ENCODE results near the gene CIT.

The CIT gene

DNA sequence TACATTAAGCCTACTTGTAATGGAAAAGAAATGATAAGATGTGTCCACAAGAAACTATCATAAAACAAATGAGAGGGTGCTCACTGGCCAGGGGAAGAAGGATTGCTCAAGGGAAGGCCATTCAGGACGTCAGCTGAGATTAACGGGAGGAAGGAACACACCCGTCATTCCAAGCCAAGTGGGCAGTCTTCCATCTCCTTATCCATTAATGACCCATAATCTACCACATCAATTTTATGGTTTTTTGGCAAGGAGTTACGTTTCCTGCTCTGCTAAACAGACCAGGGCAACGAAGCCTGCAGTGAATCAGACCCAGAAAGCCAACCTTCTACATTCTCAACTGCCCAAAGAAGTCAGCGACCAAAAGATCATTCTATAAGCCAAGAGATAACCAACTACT is 184.1 kb downstream of the CIT start:
- DNase-seq (ENCODE audit: low spot score): no peak
- TF ChIP-seq, protein P1, sequence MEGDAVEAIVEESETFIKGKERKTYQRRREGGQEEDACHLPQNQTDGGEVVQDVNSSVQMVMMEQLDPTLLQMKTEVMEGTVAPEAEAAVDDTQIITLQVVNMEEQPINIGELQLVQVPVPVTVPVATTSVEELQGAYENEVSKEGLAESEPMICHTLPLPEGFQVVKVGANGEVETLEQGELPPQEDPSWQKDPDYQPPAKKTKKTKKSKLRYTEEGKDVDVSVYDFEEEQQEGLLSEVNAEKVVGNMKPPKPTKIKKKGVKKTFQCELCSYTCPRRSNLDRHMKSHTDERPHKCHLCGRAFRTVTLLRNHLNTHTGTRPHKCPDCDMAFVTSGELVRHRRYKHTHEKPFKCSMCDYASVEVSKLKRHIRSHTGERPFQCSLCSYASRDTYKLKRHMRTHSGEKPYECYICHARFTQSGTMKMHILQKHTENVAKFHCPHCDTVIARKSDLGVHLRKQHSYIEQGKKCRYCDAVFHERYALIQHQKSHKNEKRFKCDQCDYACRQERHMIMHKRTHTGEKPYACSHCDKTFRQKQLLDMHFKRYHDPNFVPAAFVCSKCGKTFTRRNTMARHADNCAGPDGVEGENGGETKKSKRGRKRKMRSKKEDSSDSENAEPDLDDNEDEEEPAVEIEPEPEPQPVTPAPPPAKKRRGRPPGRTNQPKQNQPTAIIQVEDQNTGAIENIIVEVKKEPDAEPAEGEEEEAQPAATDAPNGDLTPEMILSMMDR (IDR thresholded peaks at IDR 0.05; ENCODE audit: extremely low read depth, missing control alignments): no peak

GRCh38 chr12:119692410-119692809 is 184.7 kb downstream of the CIT start:
- TF ChIP-seq, protein P1 (IDR thresholded peaks at IDR 0.05; ENCODE audit: extremely low read depth, missing control alignments): no peak
- DNase-seq (ENCODE audit: low spot score): no peak

GRCh38 chr12:119691202-119691810 is 185.8 kb downstream of the CIT start:
- no peak for DNase-seq (ENCODE audit: low spot score)
- TF ChIP-seq, protein P1 (IDR thresholded peaks at IDR 0.05; ENCODE audit: extremely low read depth, missing control alignments): no peak

DNA sequence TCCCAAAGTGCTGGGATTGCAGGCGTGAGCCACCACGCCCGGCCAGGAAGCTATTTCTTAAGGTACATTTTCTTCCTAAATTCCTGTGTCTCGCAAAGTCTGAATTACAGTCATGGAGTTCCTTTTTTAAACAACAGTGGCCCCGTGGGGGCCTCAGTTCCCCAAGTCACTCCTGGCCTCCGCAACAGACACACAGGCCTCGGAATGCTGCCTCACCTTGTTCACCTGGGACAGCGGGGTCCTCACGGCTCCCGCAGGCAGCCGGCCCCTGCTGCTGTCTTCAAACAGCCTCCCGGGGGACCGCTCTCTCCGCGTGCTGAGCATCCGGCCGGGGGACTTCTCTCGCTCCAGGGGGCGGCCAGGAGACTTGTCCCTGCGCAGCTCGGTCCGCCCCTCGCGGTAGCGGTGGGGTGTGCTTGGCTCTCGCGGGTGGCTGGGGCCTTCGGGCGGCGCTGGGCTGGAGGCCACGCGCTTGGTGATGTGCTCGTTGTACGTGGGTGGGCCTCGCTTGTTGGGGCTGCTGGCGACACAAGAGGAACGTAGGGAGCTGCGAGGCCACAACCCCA is 187.1 kb downstream of the CIT start:
- TF ChIP-seq, protein P1 (IDR thresholded peaks at IDR 0.05; ENCODE audit: extremely low read depth, missing control alignments): no peak
- DNase-seq (ENCODE audit: low spot score): no peak

DNA sequence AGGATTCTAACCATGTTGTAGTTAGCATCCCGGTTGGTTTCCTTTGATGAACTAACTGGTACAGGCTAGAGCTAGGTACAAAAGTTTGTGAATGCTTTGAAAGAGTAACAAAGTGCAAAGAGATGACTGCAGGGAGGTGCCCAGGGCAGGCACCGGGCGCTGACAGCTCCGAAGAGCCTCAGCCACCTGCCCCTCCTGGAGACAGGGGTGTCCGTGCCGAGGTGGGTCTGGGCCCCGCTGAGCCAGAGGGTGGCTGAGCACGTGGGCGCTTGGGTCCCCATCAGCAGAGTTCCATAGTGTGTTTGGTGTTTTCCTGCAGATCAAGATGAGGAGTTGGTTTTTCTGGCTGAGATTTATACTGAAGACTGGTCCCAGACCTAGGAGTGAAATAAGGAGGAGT is 189.2 kb downstream of the CIT start:
- TF ChIP-seq, protein P1 (IDR thresholded peaks at IDR 0.05; ENCODE audit: extremely low read depth, missing control alignments): no peak
- no peak for DNase-seq (ENCODE audit: low spot score)

GRCh38 chr12:119687406-119687805 is 189.7 kb downstream of the CIT start:
- TF ChIP-seq, protein P1 (IDR thresholded peaks at IDR 0.05; ENCODE audit: extremely low read depth, missing control alignments): no peak
- DNase-seq (ENCODE audit: low spot score): no peak

DNA sequence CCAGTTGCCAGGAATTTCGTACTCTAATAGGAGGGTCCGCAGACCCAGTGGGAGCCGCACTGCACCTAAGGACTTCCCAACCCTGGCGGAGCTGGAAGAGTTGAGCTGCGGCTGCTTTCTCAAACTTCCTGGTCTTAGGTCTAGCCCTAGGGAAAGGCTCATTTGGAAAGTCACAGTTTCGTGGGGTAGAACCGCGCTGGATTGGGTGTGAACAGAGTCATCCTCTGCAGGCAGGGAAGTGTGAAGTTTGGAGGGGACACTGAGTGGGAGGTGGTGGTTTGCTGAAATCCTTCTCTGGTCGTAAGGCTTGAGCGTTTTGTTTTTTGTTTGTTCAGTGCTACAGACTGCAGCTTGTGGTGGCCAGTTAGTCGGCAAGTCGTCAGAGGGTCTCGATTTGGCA is 190.3 kb downstream of the CIT start:
- no peak for DNase-seq (ENCODE audit: low spot score)
- TF ChIP-seq, protein P1 (IDR thresholded peaks at IDR 0.05; ENCODE audit: extremely low read depth, missing control alignments): no peak
